Tongue (tissue), 2 donors: ENCODE results near the gene MYT1. TPM values are rescaled to one million over a fixed set of nuclear protein-coding genes. Genes with fewer than 3 reads are reported as not detected.
"Not testable (repeated sequence)": the region's sequence is repeated elsewhere in the genome, so short reads cannot be mapped to it uniquely, and the experiment has no call there.

Experiments
- DNase-seq: peaks from one replicate; pipeline ENCODE4 v3.0.0-alpha.2; 2015
- total RNA-seq: library from RNA; depleted of rRNA; stranded (reverse); fragments of >200 nt; gene quantifications from one replicate; pipeline ENCODE4 v1.2.3, GENCODE V29; 2014

The MYT1 gene
- total RNA-seq, 1 donor from 2014 or later: 0.31 TPM

DNA sequence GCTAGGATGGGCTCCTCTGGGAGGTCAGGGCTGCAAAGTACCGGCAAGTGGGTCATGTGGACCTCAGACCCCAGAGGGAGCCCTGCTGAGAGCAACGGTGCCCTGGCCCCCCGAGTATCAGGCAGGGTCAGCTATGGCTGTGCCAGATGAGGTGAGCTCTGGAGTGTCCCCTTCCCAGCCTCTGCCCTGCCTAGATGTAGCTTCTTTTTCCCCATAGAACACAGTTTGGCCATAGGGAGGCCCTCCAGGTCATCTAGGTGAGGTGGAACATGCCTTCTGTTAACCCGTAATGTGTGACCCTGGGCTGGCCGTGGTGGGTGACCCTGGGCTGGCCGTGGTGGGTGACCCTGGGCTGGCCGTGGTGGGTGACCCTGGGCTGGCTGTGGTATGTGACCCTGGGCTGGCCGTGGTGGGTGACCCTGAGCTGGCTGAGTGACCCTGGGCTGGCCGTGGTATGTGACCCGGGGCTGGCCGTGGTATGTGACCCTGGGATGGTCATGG is 70.1 kb downstream of the MYT1 start:
- DNase-seq: no peak

DNA sequence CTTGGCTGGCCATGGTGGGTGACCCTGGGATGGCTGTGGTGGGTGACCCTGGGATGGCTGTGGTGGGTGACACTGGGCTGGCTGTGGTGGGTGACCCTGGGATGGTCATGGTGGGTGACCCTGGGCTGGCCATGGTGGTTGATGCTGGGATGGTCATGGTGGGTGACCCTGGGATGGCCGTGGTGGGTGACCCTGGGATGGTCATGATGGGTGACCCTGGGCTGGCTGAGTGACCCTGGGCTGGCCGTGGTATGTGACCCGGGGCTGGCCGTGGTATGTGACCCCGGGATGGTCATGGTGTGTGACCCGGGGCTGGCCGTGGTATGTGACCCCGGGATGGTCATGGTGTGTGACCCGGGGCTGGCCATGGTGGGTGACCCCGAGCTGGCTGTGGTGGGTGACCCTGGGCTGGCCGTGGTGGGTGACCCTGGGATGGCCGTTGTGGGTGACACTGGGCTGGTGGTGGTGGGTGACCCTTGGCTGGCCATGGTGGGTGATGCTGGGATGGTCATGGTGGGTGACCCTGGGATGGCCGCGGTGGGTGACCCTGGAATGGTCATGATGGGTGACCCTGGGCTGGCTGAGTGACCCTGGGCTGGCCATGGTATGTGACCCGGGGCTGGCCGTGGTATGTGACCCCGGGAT is 70.8 kb downstream of the MYT1 start:
- DNase-seq: not testable (repeated sequence)

GRCh38 chr20:64236137-64237088 is 72.2 kb downstream of the MYT1 start:
- DNase-seq: no peak

DNA sequence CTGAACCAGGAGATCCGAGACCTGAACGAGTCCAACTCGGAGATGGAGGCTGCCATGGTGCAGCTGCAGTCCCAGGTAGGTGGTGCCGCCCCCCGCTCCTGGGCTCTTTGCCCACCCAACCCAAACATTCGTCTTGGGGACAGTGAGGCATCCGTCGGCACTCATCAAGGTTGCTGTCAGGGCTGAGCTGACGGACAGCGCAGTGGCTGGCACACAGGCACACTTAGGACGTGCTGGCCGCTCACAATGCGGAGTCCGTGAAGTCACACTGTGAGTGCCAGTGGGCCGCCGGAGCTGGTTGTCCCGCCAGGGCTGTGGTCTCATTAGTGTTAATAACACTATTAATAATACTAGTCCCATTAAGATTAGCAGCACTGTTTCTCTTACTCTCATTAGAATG is 73.1 kb downstream of the MYT1 start:
- no peak for DNase-seq

DNA sequence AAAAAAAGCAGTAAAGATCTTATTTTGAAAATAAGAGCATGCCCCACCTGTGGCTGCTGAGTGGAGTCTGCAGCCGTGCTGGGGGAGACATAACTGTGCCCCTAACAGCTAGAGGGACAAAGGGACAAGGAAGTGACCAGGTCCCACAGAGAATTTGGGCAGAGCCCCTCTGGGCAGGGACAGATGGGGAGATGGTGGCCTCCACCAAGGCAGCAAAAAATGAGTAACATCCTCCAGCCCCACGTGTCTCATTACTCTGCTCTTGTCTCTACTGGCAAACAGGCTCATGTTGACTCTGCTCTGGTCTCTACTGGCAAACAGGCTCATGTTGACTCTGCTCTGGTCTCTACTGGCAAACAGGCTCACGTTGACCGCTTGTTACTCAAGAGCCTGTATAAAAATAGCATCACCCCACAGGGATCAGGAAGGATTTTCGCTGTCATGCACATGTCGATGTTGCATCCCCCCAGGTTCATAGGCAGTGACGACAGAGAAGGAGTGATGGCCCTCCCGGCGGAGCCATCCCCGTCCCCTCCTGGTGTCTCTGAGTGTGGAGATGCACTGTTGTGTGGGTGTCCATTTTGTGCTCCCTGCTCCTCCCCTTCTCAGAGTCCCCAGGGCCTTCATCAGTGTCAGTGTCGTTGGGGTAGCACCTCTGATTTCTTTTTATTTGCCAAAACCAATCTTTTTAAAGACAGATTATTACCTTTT is 74.0 kb downstream of the MYT1 start:
- DNase-seq: no peak

- no peak for DNase-seq
These were observed 74.7 kb downstream of the MYT1 start for GRCh38 chr20:64238851-64239387.

- no peak for DNase-seq
These were observed 75.4 kb downstream of the MYT1 start for GRCh38 chr20:64239449-64240242.

GRCh38 chr20:64240243-64241015 is 76.2 kb downstream of the MYT1 start:
- no peak for DNase-seq

DNA sequence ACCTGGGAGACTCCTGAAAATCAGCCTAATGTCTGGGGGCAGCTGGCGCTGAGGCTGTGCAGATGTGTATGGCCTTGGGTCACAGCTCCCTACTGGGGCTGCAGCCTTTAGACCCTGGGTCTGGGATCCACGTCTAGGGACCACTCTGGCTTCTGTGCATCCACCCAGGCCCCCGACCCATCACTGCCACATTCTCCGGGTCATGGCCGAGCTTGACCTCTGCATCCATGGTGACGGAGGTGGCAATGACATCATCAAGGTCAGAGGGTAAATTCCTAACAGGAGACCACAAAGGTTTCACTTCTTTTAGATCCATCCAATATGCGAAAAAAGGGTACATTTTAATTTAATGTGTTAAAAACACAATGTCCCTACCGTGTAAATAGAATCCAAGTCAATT is 76.8 kb downstream of the MYT1 start:
- DNase-seq: no peak

- DNase-seq: no peak
These were observed 77.9 kb downstream of the MYT1 start for GRCh38 chr20:64242003-64242796.

DNA sequence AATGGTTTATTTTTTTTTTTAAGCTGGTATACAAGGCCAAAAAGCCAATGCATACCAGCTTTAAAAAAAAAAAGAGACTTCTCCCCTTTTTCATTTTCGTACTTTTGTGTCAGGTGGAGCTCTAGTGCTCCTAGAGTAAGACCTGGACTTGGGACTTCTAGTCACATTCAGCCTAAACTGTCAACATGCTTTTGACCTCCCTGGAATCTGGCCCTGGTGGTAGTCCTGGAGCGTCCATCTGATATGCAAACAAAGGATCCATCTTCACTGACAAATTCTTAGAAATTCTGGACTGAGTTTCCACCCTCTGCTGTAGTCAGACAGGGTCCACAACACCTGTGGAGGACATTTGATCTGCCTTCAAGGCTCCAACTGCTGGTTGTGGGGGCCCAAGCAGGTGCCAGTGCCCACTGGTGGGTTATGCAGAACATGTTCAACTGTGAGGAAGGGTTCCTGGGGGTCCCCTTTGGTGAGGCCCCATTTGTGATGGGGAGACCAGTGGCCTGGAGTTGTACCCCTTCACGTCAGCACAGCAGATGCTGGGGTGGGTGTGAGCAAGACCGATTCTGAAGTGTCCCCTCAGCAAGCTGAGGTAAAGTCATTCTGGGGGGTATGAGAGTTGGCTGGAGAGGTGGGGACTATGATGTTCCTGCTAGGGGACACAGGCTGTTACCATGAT is 78.7 kb downstream of the MYT1 start:
- no peak for DNase-seq

DNA sequence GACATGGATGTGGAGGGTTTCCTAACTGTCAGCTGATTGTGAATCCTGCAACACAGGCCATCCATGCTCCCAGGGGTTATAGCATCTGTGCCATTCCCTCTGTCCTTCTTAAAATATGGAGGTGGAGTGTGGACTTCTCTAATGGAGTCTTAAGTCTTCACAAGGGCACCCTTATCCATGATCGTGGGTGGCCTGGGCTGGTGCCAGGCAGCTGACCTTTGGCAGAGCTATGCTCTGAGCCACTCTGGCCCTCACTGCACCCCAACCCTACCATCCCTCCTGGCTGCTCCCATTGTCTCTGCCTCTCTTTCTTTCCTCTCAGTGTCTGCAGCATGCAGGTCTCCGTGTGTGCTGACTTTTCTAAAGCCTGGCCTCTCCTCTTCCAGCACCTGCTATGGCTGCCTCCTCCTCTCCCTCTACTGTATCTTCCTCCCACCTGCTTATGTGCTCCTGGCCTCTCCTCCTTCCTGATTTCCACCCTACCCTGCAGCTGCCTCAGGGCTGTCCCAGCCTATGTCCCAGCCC is 80.1 kb downstream of the MYT1 start:
- no peak for DNase-seq

DNA sequence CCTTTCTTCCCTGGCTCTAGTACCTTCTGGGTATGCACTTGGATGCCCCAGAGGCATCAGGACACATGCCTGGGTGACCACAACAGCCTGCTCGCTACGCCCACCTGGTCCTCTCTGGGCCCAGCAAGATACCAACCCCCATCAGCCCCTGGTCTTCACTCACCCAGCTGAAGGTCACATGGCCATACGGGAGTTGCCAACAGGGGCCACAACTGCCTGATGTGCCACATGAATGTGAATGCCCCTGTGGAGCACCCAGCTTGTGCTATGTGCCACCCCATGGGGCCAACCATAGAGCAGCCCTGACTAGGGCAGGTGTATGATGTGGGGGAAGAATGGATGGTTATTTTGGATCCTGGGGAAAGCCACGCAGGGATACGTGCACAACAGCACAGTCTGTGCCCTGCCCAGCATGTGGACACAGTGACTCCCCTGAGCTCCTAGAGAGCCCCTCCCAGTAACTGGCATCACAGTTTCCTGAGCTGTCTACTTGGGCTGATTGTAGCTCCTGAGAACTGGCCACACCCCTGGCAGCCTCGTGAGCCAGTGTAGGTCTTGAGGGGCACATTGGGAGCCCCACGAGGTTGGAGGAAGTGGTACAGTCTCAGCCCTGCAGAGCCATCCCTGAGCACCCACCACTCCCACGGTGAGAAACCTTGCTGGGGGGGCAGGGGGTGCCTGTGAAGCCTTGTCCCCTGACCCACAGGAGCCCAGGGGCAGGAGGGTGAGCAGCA is 80.8 kb downstream of the MYT1 start:
- DNase-seq: no peak

GRCh38 chr20:64245746-64246595 is 81.7 kb downstream of the MYT1 start:
- no peak for DNase-seq

- no peak for DNase-seq
These were observed 82.5 kb downstream of the MYT1 start for GRCh38 chr20:64246616-64247306.

DNA sequence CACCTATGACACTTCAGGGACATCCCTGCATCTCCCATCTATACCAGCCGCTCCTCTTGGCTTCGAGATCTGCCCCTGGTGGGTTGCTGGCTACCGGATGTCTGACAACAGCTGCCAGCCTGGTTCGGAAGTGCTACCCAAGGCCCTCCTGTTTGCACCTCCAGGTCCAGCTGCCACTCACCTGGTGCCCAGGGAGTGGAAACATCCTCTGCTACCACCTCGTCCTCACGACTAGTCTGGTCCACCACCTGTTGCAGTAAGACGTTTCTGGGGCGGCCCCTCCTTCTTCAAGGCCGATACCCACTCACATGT is 83.0 kb downstream of the MYT1 start:
- DNase-seq: no peak
